Ovary (tissue), 9 donors: ENCODE results near the gene IL1RAPL1. TPM values are rescaled to one million over a fixed set of nuclear protein-coding genes. Genes with fewer than 3 reads are reported as not detected.

Experiments
- DNase-seq, 5 donors: peaks; one replicate each; pipeline ENCODE4 v3.0.0-alpha.2; 2019 to 2020
- H3K27ac ChIP-seq, 2 donors: fragments of 200-600 bp; one replicate each; pipeline versions ENCODE4 v1.5.1 to v1.8.0; 2019 to 2022
- H3K27me3 ChIP-seq: fragments of 200-600 bp; one replicate; pipeline ENCODE4 v1.8.0; 2022
- H3K36me3 ChIP-seq: fragments of 200-600 bp; sonication (generic); one replicate; pipeline ENCODE4 v1.5.1; 2019
- H3K4me1 ChIP-seq: one replicate; pipeline ENCODE4 v1.8.1; 2013; ENCODE audit warnings: mild to moderate bottlenecking, moderate library complexity; ENCODE audit not compliant: insufficient read depth
- H3K4me3 ChIP-seq: fragments of 200-600 bp; sonication (generic); one replicate; pipeline ENCODE4 v1.5.1; 2017
- H3K9me3 ChIP-seq, 2 donors: fragments of 200-600 bp in 1 of 2; sonication (generic) in 1 of 2; one replicate each; pipeline versions ENCODE4 v1.5.1 to v1.8.1; 2013 to 2019; ENCODE audit warnings: mild to moderate bottlenecking in 1 of 2, moderate library complexity in 1 of 2
- EP300 ChIP-seq: sonication (generic); formaldehyde crosslinking; IDR thresholded peaks from one replicate; pipeline ENCODE4 v1.6.1; 2017; ENCODE audit warnings: antibody characterized with exemption
- POLR2A ChIP-seq: fragments of 450-650 bp; IDR thresholded peaks from one replicate; pipeline ENCODE4 v1.6.1; 2017; ENCODE audit warnings: antibody characterized with exemption, mild to moderate bottlenecking, moderate library complexity
- WGBS, 3 donors: extraction: QIAGEN DNeasy Blood & Tissue Kit in 1 of 3; methylation state at CpG; one replicate each; pipeline versions ENCODE4 v1.1.5 to v1.1.7; 2013 to 2017; 5-methylcytosine and 5-hydroxymethylcytosine counted together
- intact Hi-C, 4 donors: fragments of 100-400 bp; cut with DNase I; formaldehyde crosslinking; loops; one replicate each; pipeline versions ENCODE4 v1.11.0 to v1.15.1; 2022 to 2023
- polyA plus RNA-seq, 2 donors: library from polyadenylated mRNA; stranded (reverse); fragments of 200-250 nt in 1 of 2; fragments of 350-450 nt in 1 of 2; fragmentation: Illumina TruSeq in 1 of 2; extraction: RNeasy Lipid Tissue Mini Kit (QIAGEN cat#74804) in 1 of 2; gene quantifications; one replicate each; pipeline ENCODE4 v1.2.3, GENCODE V29; 2013 to 2014
- total RNA-seq, 7 donors: library from RNA; depleted of rRNA in 2 of 7; stranded (reverse); fragments of >200 nt in 2 of 7; fragmentation: NEBNext Ultra II Directional in 3 of 7; extraction: Animal tissue kit (Norgen Biotek cat#: 25700) in 3 of 7; gene quantifications; one replicate each; pipeline versions ENCODE4 v1.1.0 to v1.2.4, GENCODE V29; 2016 to 2023
- TF ChIP-seq, protein P1 (sequence below), 3 donors: fragments of 450-650 bp in 2 of 3; fragments of 200-600 bp in 1 of 3; IDR thresholded peaks; one replicate each; pipeline versions ENCODE4 v1.5.1 to v1.8.0; 2016 to 2022; ENCODE audit warnings: antibody characterized with exemption in 3 of 3, mild to moderate bottlenecking in 1 of 3
- donor health status: DM: no; HTN: no; CAD: no; lungs with moderate emphysema.
- donor health status: DM: no; HTN: no; CAD: no.
- donor health status: Bipolar disorder and iron deficiency.
- donor health status: DM: yes; HTN: yes; CAD: no.
- donor health status: DM: no; HTN: no; CAD: no.
- donor health status: DM: yes; HTN: yes; CAD: no.

The IL1RAPL1 gene
- total and polyA plus RNA-seq, 9 donors, result 0.23 to 1.3 (median 0.61) TPM

DNA sequence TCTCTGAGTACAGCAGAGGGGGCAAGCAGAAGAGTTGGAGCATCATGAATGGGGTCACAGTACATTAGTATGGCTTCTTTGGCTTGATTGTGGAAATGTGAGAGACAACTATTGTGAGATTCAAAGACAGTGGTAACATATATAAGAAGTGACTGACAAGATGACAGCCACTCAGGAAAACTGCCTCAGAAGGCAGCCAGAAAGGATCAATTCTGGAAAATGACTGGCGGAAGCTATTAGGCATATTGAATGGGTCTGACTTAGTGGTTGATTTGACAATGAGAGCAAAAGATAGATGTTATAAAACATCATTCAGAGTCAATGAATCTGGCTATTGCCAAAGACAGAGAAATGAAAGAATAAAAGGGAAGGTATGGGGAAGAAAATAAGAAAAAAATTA, 1282.6 kb downstream of the IL1RAPL1 start:
- no peak for TF ChIP-seq POLR2A
- TF ChIP-seq, protein P1, sequence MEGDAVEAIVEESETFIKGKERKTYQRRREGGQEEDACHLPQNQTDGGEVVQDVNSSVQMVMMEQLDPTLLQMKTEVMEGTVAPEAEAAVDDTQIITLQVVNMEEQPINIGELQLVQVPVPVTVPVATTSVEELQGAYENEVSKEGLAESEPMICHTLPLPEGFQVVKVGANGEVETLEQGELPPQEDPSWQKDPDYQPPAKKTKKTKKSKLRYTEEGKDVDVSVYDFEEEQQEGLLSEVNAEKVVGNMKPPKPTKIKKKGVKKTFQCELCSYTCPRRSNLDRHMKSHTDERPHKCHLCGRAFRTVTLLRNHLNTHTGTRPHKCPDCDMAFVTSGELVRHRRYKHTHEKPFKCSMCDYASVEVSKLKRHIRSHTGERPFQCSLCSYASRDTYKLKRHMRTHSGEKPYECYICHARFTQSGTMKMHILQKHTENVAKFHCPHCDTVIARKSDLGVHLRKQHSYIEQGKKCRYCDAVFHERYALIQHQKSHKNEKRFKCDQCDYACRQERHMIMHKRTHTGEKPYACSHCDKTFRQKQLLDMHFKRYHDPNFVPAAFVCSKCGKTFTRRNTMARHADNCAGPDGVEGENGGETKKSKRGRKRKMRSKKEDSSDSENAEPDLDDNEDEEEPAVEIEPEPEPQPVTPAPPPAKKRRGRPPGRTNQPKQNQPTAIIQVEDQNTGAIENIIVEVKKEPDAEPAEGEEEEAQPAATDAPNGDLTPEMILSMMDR (IDR thresholded peaks at IDR 0.05), result no peak
- TF ChIP-seq EP300, result no peak
- WGBS, 3 donors, result 82 to 95% (median 84%) methylated on average over 1 of the region's 1 CpG
- H3K27ac ChIP-seq, result no peak overlapping the region
- H3K4me3 ChIP-seq, result no peak overlapping the region
- no peak for DNase-seq
- intact Hi-C loops, result no loop called here
- H3K36me3 ChIP-seq, result no peaks in the 10 kb centered on the region
- H3K4me1 ChIP-seq, result no peaks in the 10 kb centered on the region
- H3K27me3 ChIP-seq, result no peaks in the 10 kb centered on the region
- H3K9me3 ChIP-seq, result no peaks in the 10 kb centered on the region

DNA sequence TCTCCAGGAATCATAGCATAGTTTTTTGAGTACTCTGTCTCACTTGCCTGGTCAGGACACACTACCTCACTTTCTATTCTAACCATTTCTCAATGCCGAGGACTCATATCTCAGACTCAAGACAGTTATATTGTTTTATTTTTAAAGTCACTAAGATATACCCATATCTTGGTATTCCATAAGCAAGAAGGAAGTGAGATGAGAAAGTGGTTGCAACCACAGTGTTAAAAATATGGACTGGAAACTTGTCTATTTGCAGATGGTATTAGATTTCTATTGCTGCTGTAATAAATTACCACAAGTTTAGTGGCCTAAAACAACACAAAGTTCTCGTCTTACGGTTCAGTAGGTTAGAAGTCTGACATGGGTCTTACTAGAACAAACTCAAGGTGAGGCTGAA, 1283.4 kb downstream of the IL1RAPL1 start:
- H3K4me1 ChIP-seq, result no peaks in the 10 kb centered on the region
- 81 to 89% (median 87%) methylated on average over 3 of the region's 3 CpGs for WGBS, 3 donors

DNA sequence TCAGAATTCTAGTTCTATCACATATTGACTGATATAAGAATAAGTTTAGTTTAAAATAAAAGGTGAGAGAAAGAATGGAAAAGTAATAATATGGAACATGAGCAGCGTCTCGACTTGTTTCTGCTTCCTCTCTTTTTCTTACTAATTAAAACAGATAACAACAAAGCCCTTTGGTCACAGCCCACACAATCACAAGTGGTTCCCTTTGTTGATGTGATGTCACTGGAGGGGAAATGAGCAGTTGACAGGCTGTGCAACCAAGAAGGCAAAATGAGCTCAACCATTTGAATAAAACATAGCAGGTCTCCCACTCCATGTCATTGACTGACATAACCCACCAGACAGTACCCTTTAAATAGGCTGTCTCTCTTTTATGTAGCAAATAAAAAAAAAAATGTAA, 1285.6 kb downstream of the IL1RAPL1 start:
- WGBS, 3 donors, result 78 to 87% (median 80%) methylated on average over 2 of the region's 2 CpGs
- no peak overlapping the region for H3K27ac ChIP-seq

More for the DNA sequence above, 1283.4 kb downstream of the IL1RAPL1 start:
- Histone ChIP-seq H3K27ac (no peak overlapping the region), H3K4me3 (no peak overlapping the region), H3K36me3 (no peaks in the 10 kb centered on the region), H3K9me3 (no peaks in the 10 kb centered on the region), H3K27me3 (no peaks in the 10 kb centered on the region)
- DNase-seq, result no peak
- TF ChIP-seq EP300 (no peak), POLR2A (no peak)
- TF ChIP-seq, protein P1 (IDR thresholded peaks at IDR 0.05), result no peak
- intact Hi-C loops, result no loop called here

DNA sequence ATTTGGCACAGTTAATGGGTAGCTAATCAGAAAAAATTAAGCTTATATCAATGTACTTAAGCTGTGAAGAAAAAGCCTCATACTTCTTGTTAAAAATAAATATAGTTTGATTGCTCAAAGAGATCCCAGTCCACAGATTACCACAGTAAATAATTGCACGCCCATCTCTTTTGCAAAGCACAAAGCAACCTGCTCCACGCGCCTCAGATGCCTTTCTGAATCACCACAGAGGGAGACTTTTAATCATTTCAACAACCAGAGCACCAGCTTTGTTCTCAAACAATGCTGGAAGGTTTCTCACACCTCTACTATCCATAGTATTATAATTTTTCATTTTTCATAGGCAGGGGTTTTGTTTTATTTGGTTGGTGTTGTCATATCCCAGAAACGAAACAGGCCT, 1289.5 kb downstream of the IL1RAPL1 start:
- WGBS, 3 donors, result 60 to 68% (median 66%) methylated on average over 4 of the region's 4 CpGs
- intact Hi-C loops, result no loop called here
- H3K4me1 ChIP-seq, result no peaks in the 10 kb centered on the region
- TF ChIP-seq EP300, result no peak
- no peak for TF ChIP-seq POLR2A
- TF ChIP-seq, protein P1 (IDR thresholded peaks at IDR 0.05), result no peak
- no peak overlapping the region for H3K4me3 ChIP-seq
- no peak overlapping the region for H3K27ac ChIP-seq
- H3K9me3 ChIP-seq, result no peaks in the 10 kb centered on the region
- H3K27me3 ChIP-seq, result no peaks in the 10 kb centered on the region
- no peaks in the 10 kb centered on the region for H3K36me3 ChIP-seq
- DNase-seq, result no peak

More for the DNA sequence above, 1285.6 kb downstream of the IL1RAPL1 start:
- no peak for DNase-seq
- Histone ChIP-seq H3K9me3 (no peaks in the 10 kb centered on the region), H3K27me3 (no peaks in the 10 kb centered on the region), H3K36me3 (no peaks in the 10 kb centered on the region), H3K4me3 (no peak overlapping the region), H3K4me1 (no peaks in the 10 kb centered on the region)
- intact Hi-C loops, result no loop called here
- TF ChIP-seq, protein P1 (IDR thresholded peaks at IDR 0.05), result no peak
- no peak for TF ChIP-seq EP300
